ENCODE measurements around the gene SFXN5.

SFXN5 gene

GRCh38 chr2:72900191-72900825, 171.2 kb downstream of the SFXN5 start:
- no peak for DNase-seq (ENCODE audit: low read depth, low spot score)

GRCh38 chr2:72898585-72898906, 173.0 kb downstream of the SFXN5 start:
- DNase-seq (ENCODE audit: low read depth, low spot score) = no peak

- DNase-seq (ENCODE audit: low read depth, low spot score) = no peak
Measured at GRCh38 chr2:72897785-72898584, 173.5 kb downstream of the SFXN5 start.

- DNase-seq (ENCODE audit: low read depth, low spot score) = no peak
Measured at GRCh38 chr2:72896446-72896845, 175.1 kb downstream of the SFXN5 start.

- DNase-seq (ENCODE audit: low read depth, low spot score) = peak; percentile 29
Measured at GRCh38 chr2:72895759-72896281, 175.7 kb downstream of the SFXN5 start.

GRCh38 chr2:72895154-72895553, 176.4 kb downstream of the SFXN5 start:
- no peak for DNase-seq (ENCODE audit: low read depth, low spot score)

GRCh38 chr2:72894514-72894913, 177.0 kb downstream of the SFXN5 start:
- no peak for DNase-seq (ENCODE audit: low read depth, low spot score)

- DNase-seq (ENCODE audit: low read depth, low spot score) = peak; percentile 85
Measured at GRCh38 chr2:72893594-72894319, 177.8 kb downstream of the SFXN5 start.

- peak; percentile 58 for DNase-seq (ENCODE audit: low read depth, low spot score)
Measured at GRCh38 chr2:72892506-72893173, 178.9 kb downstream of the SFXN5 start.

Measured in ELF-1 (cell line).